Measurements from ENCODE around the gene DACT1. TPM values are rescaled to one million over a fixed set of nuclear protein-coding genes. Genes with fewer than 3 reads are reported as not detected.

DACT1 gene
- total RNA-seq, 2 experiments from 2014 or later: not detected

DNA sequence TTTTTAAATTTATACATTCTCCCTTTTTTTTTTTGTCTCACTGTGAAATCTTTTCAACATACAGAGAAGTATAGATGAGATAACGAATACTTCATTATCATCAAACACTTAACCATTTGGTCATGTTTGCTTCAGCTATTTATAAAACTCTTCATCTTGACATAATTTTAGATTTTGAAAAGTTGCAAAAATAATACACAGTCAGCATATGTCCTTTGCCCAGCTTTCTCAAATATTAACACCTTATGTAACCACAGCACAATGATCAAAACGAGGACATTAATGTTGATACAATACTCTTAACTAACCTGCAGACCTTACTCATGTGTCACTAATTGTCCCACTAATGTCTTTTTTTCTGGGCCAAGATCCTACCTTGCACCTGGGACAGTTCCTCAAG, 36.0 kb downstream of the DACT1 start:
- CTCF ChIA-PET (ENCODE audit: unreplicated experiment): no interaction called here
- TF ChIP-seq CTCF (conservative IDR thresholded peaks at IDR 0.05; ENCODE audit: low read length): no peak
- TF ChIP-seq EZH2phosphoT487 (IDR thresholded peaks at IDR 0.05; ENCODE audit: borderline replicate concordance, low read depth, low read length): no peak

GRCh38 chr14:58677001-58677400, 39.2 kb downstream of the DACT1 start:
- Histone ChIP-seq H2AFZ (ENCODE audit: low read length) (no peak overlapping the region), H3K27ac (ENCODE audit: low read depth, low read length, poor library complexity, severe bottlenecking) (no peak overlapping the region), H3K79me2 (ENCODE audit: insufficient read depth, low read depth, low read length) (no peaks in the 10 kb centered on the region), H3K4me1 (ENCODE audit: insufficient read depth, low read length, poor library complexity, severe bottlenecking) (no peaks in the 10 kb centered on the region), H3K9me2 (ENCODE audit: insufficient read depth, low read length) (no peaks in the 10 kb centered on the region), H3K9me3 (ENCODE audit: low read length) (no peaks in the 10 kb centered on the region), H3K4me3 (ENCODE audit: low read depth, low read length, poor library complexity, severe bottlenecking) (no peak overlapping the region), H3K4me2 (ENCODE audit: low read length) (no peak overlapping the region), H4K20me1 (ENCODE audit: insufficient read depth, low read length) (no peaks in the 10 kb centered on the region), H3K36me3 (ENCODE audit: insufficient read depth, low read length) (no peaks in the 10 kb centered on the region)
- no TSS peak for BruUV-seq (replicated peaks)
- ChIA-PET CTCF (ENCODE audit: unreplicated experiment) (no interaction called here), POLR2A (no interaction called here)
- TF ChIP-seq EZH2phosphoT487 (IDR thresholded peaks at IDR 0.05; ENCODE audit: borderline replicate concordance, low read depth, low read length) (no peak), CTCF (conservative IDR thresholded peaks at IDR 0.05; ENCODE audit: low read length) (no peak)
- no peak for DNase-seq (ENCODE audit: low spot score)
- intact Hi-C loops (cut with micrococcal nuclease; ENCODE audit: unreplicated experiment): no loop called here

More for the DNA sequence above, 36.0 kb downstream of the DACT1 start:
- H3K9me3 ChIP-seq (ENCODE audit: low read length): no peaks in the 10 kb centered on the region
- BruUV-seq (replicated peaks): no TSS peak
- H3K4me2 ChIP-seq (ENCODE audit: low read length): no peak overlapping the region
- H3K27ac ChIP-seq (ENCODE audit: low read depth, low read length, poor library complexity, severe bottlenecking): no peak overlapping the region
- no peaks in the 10 kb centered on the region for H3K79me2 ChIP-seq (ENCODE audit: insufficient read depth, low read depth, low read length)
- DNase-seq (ENCODE audit: low spot score): no peak
- H3K36me3 ChIP-seq (ENCODE audit: insufficient read depth, low read length): no peaks in the 10 kb centered on the region
- intact Hi-C loops (cut with micrococcal nuclease; ENCODE audit: unreplicated experiment): no loop called here
- no peak overlapping the region for H2AFZ ChIP-seq (ENCODE audit: low read length)
- H3K4me1 ChIP-seq (ENCODE audit: insufficient read depth, low read length, poor library complexity, severe bottlenecking): no peaks in the 10 kb centered on the region
- H3K4me3 ChIP-seq (ENCODE audit: low read depth, low read length, poor library complexity, severe bottlenecking): no peak overlapping the region
- POLR2A ChIA-PET: interaction anchor here (0.5 kb wide), 1 partner anchor 11 kb away, joined by 3 read pairs; no protein-coding TSS in a partner anchor
- no peaks in the 10 kb centered on the region for H3K9me2 ChIP-seq (ENCODE audit: insufficient read depth, low read length)
- no peaks in the 10 kb centered on the region for H4K20me1 ChIP-seq (ENCODE audit: insufficient read depth, low read length)

DNA sequence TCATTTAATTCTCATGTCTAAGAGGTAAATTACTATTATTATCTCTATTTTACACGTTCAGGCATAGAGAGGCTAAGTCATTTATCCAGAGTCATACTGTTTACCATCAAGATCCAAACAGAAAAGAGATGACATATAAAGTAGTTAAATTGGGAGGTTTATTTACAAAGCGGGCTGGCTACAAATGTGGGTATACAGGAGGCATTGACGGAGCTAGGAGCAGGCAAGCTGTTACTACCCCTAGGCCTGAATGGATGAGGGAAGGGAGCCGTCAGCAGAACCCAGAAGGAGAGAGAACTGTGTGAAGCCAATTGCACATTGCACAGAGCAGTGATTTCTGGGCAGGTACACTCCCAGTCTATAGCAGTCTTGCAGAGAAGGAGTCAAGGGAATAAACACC, 39.8 kb downstream of the DACT1 start:
- Histone ChIP-seq H2AFZ (ENCODE audit: low read length) (no peak overlapping the region), H3K9me2 (ENCODE audit: insufficient read depth, low read length) (no peaks in the 10 kb centered on the region), H3K9me3 (ENCODE audit: low read length) (no peaks in the 10 kb centered on the region), H3K36me3 (ENCODE audit: insufficient read depth, low read length) (no peaks in the 10 kb centered on the region), H3K27ac (ENCODE audit: low read depth, low read length, poor library complexity, severe bottlenecking) (no peak overlapping the region), H3K4me1 (ENCODE audit: insufficient read depth, low read length, poor library complexity, severe bottlenecking) (no peaks in the 10 kb centered on the region), H3K79me2 (ENCODE audit: insufficient read depth, low read depth, low read length) (no peaks in the 10 kb centered on the region), H3K4me3 (ENCODE audit: low read depth, low read length, poor library complexity, severe bottlenecking) (no peak overlapping the region), H4K20me1 (ENCODE audit: insufficient read depth, low read length) (no peaks in the 10 kb centered on the region), H3K4me2 (ENCODE audit: low read length) (no peak overlapping the region)
- CTCF ChIA-PET (ENCODE audit: unreplicated experiment): no interaction called here
- intact Hi-C loops (cut with micrococcal nuclease; ENCODE audit: unreplicated experiment): no loop called here
- no peak for DNase-seq (ENCODE audit: low spot score)
- POLR2A ChIA-PET: no interaction called here
- no TSS peak for BruUV-seq (replicated peaks)
- TF ChIP-seq EZH2phosphoT487 (IDR thresholded peaks at IDR 0.05; ENCODE audit: borderline replicate concordance, low read depth, low read length) (no peak), CTCF (conservative IDR thresholded peaks at IDR 0.05; ENCODE audit: low read length) (no peak)

All from OCI-LY7 (cell line).